ENCODE results near the gene PPM1J.
A peak's percentile ranks its signal among the peaks of the same experiment; 100 is the strongest.

Gene PPM1J

GRCh38 chr1:112686835-112687234, 28.3 kb downstream of the PPM1J start:
- Mint-ChIP-seq H3K36me3 (ENCODE audit: insufficient read depth) (peaks cover 29% of the 10 kb centered on the region), H3K27me3 (no peaks in the 10 kb centered on the region), H3K27ac (ENCODE audit: low read depth) (no peak overlapping the region), H3K9me3 (no peaks in the 10 kb centered on the region), H3K4me3 (no peak overlapping the region), H3K4me1 (peaks cover 24% of the 10 kb centered on the region)
- no peak for DNase-seq (ENCODE audit: low spot score in 2 of 2)
- ATAC-seq (replicated peaks; ENCODE audit: extremely low read depth, poor library complexity, severe bottlenecking): peak; percentile 46

GRCh38 chr1:112686417-112686816, 28.7 kb downstream of the PPM1J start:
- no peaks in the 10 kb centered on the region for H3K27me3 Mint-ChIP-seq
- H3K27ac Mint-ChIP-seq (ENCODE audit: low read depth): no peak overlapping the region
- peaks cover 24% of the 10 kb centered on the region for H3K4me1 Mint-ChIP-seq
- no peak for ATAC-seq (replicated peaks; ENCODE audit: extremely low read depth, poor library complexity, severe bottlenecking)
- no peaks in the 10 kb centered on the region for H3K9me3 Mint-ChIP-seq
- H3K4me3 Mint-ChIP-seq: no peak overlapping the region
- no peak for DNase-seq (ENCODE audit: low spot score in 2 of 2)
- peaks cover 25% of the 10 kb centered on the region for H3K36me3 Mint-ChIP-seq (ENCODE audit: insufficient read depth)

- no peak for ATAC-seq (replicated peaks; ENCODE audit: extremely low read depth, poor library complexity, severe bottlenecking)
- H3K27ac Mint-ChIP-seq (ENCODE audit: low read depth): no peak overlapping the region
- H3K4me1 Mint-ChIP-seq: peaks cover 24% of the 10 kb centered on the region
- H3K27me3 Mint-ChIP-seq: no peaks in the 10 kb centered on the region
- no peak overlapping the region for H3K4me3 Mint-ChIP-seq
- DNase-seq (ENCODE audit: low spot score in 2 of 2): no peak
- peaks cover 22% of the 10 kb centered on the region for H3K36me3 Mint-ChIP-seq (ENCODE audit: insufficient read depth)
- no peaks in the 10 kb centered on the region for H3K9me3 Mint-ChIP-seq
Observed at GRCh38 chr1:112685913-112686312, 29.2 kb downstream of the PPM1J start.

- Mint-ChIP-seq H3K36me3 (ENCODE audit: insufficient read depth) (peaks cover 16% of the 10 kb centered on the region), H3K27me3 (no peaks in the 10 kb centered on the region), H3K4me1 (peaks cover 52% of the 10 kb centered on the region), H3K4me3 (no peak overlapping the region), H3K27ac (ENCODE audit: low read depth) (no peak overlapping the region), H3K9me3 (no peaks in the 10 kb centered on the region)
- DNase-seq (ENCODE audit: low spot score in 2 of 2) (no peak), ATAC-seq (replicated peaks; ENCODE audit: extremely low read depth, poor library complexity, severe bottlenecking) (no peak)
Observed at GRCh38 chr1:112678605-112679004, 36.5 kb downstream of the PPM1J start.

- peaks cover 18% of the 10 kb centered on the region for H3K36me3 Mint-ChIP-seq (ENCODE audit: insufficient read depth)
- no peak overlapping the region for H3K27ac Mint-ChIP-seq (ENCODE audit: low read depth)
- DNase-seq (ENCODE audit: low spot score in 2 of 2) (no peak), ATAC-seq (replicated peaks; ENCODE audit: extremely low read depth, poor library complexity, severe bottlenecking) (no peak)
- H3K27me3 Mint-ChIP-seq: no peaks in the 10 kb centered on the region
- no peak overlapping the region for H3K4me3 Mint-ChIP-seq
- H3K4me1 Mint-ChIP-seq: peaks cover 61% of the 10 kb centered on the region
- no peaks in the 10 kb centered on the region for H3K9me3 Mint-ChIP-seq
Observed at GRCh38 chr1:112677501-112677900, 37.6 kb downstream of the PPM1J start.

- ATAC-seq (replicated peaks; ENCODE audit: extremely low read depth, poor library complexity, severe bottlenecking): no peak
- peak overlapping the region; percentile 99 for H3K4me3 Mint-ChIP-seq
- peaks cover 61% of the 10 kb centered on the region for H3K4me1 Mint-ChIP-seq
- H3K9me3 Mint-ChIP-seq: no peaks in the 10 kb centered on the region
- no peaks in the 10 kb centered on the region for H3K27me3 Mint-ChIP-seq
- H3K27ac Mint-ChIP-seq (ENCODE audit: low read depth): peak overlapping the region; percentile 98
- H3K36me3 Mint-ChIP-seq (ENCODE audit: insufficient read depth): peaks cover 20% of the 10 kb centered on the region
- DNase-seq (ENCODE audit: low spot score in 2 of 2): no peak
Observed at GRCh38 chr1:112676543-112676942, 38.6 kb downstream of the PPM1J start.

GRCh38 chr1:112675728-112676381, 39.3 kb downstream of the PPM1J start:
- H3K27me3 Mint-ChIP-seq: no peaks in the 10 kb centered on the region
- peaks cover 61% of the 10 kb centered on the region for H3K4me1 Mint-ChIP-seq
- H3K4me3 Mint-ChIP-seq: peak overlapping the region; percentile 99
- peak overlapping the region; percentile 98 for H3K27ac Mint-ChIP-seq (ENCODE audit: low read depth)
- H3K36me3 Mint-ChIP-seq (ENCODE audit: insufficient read depth): peaks cover 25% of the 10 kb centered on the region
- DNase-seq (ENCODE audit: low spot score in 2 of 2): no peak
- no peaks in the 10 kb centered on the region for H3K9me3 Mint-ChIP-seq
- no peak for ATAC-seq (replicated peaks; ENCODE audit: extremely low read depth, poor library complexity, severe bottlenecking)

- peaks cover 31% of the 10 kb centered on the region for H3K36me3 Mint-ChIP-seq (ENCODE audit: insufficient read depth)
- H3K27ac Mint-ChIP-seq (ENCODE audit: low read depth): peak overlapping the region; percentile 98
- peak overlapping the region; percentile 99 for H3K4me3 Mint-ChIP-seq
- peaks cover 61% of the 10 kb centered on the region for H3K4me1 Mint-ChIP-seq
- H3K9me3 Mint-ChIP-seq: no peaks in the 10 kb centered on the region
- DNase-seq (ENCODE audit: low spot score in 2 of 2): peak in 1 of 2 donors; percentile 24
- no peaks in the 10 kb centered on the region for H3K27me3 Mint-ChIP-seq
- ATAC-seq (replicated peaks; ENCODE audit: extremely low read depth, poor library complexity, severe bottlenecking): peak; percentile 42
Observed at GRCh38 chr1:112674986-112675727, 40.0 kb downstream of the PPM1J start.

- Mint-ChIP-seq H3K4me3 (peak within 1 kb of the TSS; percentile 99), H3K36me3 (ENCODE audit: insufficient read depth) (peaks cover 36% of the 10 kb centered on the region), H3K27ac (ENCODE audit: low read depth) (peak within 1 kb of the TSS; percentile 98), H3K4me1 (peaks cover 61% of the 10 kb centered on the region), H3K27me3 (no peaks in the 10 kb centered on the region), H3K9me3 (no peaks in the 10 kb centered on the region)
- peak; percentile 32 to 46 for DNase-seq (ENCODE audit: low spot score in 2 of 2)
- peak; percentile 66 for ATAC-seq (replicated peaks; ENCODE audit: extremely low read depth, poor library complexity, severe bottlenecking)
Observed at GRCh38 chr1:112674440-112674985, 40.6 kb downstream of the PPM1J start, which contains the start of gene MOV10. MOV10 (plus strand) TSS chr1:112674659; CDS start chr1:112674913, 254 bp downstream.

- H3K27ac Mint-ChIP-seq (ENCODE audit: low read depth): peak overlapping the region; percentile 98
- no peaks in the 10 kb centered on the region for H3K9me3 Mint-ChIP-seq
- peaks cover 42% of the 10 kb centered on the region for H3K36me3 Mint-ChIP-seq (ENCODE audit: insufficient read depth)
- no peak for DNase-seq (ENCODE audit: low spot score in 2 of 2)
- H3K4me3 Mint-ChIP-seq: peak overlapping the region; percentile 99
- peaks cover 60% of the 10 kb centered on the region for H3K4me1 Mint-ChIP-seq
- no peak for ATAC-seq (replicated peaks; ENCODE audit: extremely low read depth, poor library complexity, severe bottlenecking)
- H3K27me3 Mint-ChIP-seq: no peaks in the 10 kb centered on the region
Observed at GRCh38 chr1:112673592-112674439, 41.3 kb downstream of the PPM1J start.

GRCh38 chr1:112672842-112673241, 42.3 kb downstream of the PPM1J start:
- no peak for ATAC-seq (replicated peaks; ENCODE audit: extremely low read depth, poor library complexity, severe bottlenecking)
- Mint-ChIP-seq H3K27me3 (no peaks in the 10 kb centered on the region), H3K27ac (ENCODE audit: low read depth) (peak overlapping the region; percentile 98), H3K9me3 (no peaks in the 10 kb centered on the region), H3K36me3 (ENCODE audit: insufficient read depth) (peaks cover 49% of the 10 kb centered on the region), H3K4me1 (peaks cover 61% of the 10 kb centered on the region), H3K4me3 (peak overlapping the region; percentile 31)
- DNase-seq (ENCODE audit: low spot score in 2 of 2): no peak

- H3K27me3 Mint-ChIP-seq: no peaks in the 10 kb centered on the region
- H3K4me3 Mint-ChIP-seq: no peak overlapping the region
- DNase-seq (ENCODE audit: low spot score in 2 of 2) (no peak), ATAC-seq (replicated peaks; ENCODE audit: extremely low read depth, poor library complexity, severe bottlenecking) (no peak)
- H3K9me3 Mint-ChIP-seq: no peaks in the 10 kb centered on the region
- H3K36me3 Mint-ChIP-seq (ENCODE audit: insufficient read depth): peaks cover 54% of the 10 kb centered on the region
- H3K4me1 Mint-ChIP-seq: peaks cover 59% of the 10 kb centered on the region
- H3K27ac Mint-ChIP-seq (ENCODE audit: low read depth): no peak overlapping the region
Observed at GRCh38 chr1:112672009-112672408, 43.1 kb downstream of the PPM1J start.

Measured in central memory CD8-positive, alpha-beta T cell (primary cell).